GM04504 (cell line): ENCODE results near the gene IL36G.

Experiments
- DNase-seq: peaks from one replicate; pipeline ENCODE4 v3.0.0-alpha.2; 2012; ENCODE audit warnings: low read depth

Gene IL36G

DNA sequence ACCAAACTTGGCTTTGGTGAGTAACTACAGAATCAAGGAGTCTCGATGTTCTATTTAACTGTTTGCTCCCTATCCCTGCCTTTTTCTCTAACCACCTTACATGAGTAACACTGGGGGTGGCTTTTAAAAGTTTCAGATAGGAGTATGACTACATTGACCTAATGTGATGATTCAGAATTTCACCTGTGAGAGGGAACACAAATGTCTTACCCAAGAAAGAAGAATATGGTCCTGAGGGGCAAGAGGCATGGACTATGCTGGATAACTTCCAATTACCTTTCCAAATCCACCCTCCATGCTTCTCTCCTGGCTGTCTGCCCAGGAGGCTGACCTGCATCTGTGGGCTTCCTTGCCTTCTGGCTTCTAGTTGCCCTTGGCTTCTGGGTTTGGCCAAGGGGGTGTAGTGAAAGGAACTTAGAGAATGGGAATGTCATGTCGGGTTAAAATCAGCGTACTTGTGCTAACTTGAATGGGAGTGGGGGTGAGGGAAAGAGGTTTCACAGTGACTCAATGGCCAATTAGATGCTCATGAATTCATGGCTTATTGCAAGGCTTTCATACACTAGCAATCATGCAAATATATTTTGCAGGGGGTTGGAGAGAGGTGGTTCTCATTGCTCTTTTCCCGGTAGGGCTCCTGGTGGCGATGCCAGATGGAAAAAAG, 5.3 kb upstream of the IL36G start:
- DNase-seq = no peak

DNA sequence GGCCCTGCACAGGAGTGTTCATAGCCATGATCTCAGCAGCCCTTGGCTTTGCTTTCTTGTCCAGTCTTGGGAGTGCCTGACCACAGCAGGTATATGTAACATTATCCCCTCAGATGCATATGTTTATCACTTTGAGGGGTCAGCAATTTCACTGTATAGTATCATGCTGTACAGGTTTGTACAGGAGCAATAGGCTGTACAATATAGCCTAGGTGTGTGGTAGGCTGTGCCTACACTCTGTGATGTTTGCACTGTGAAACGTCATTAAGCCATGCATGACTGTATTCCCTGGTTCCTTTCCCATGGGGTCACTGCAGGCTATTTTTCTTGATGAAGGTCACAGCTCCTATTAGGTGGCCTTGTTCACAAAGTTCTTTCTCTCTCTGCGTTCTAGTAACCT, 4.7 kb upstream of the IL36G start:
- DNase-seq = no peak

DNA sequence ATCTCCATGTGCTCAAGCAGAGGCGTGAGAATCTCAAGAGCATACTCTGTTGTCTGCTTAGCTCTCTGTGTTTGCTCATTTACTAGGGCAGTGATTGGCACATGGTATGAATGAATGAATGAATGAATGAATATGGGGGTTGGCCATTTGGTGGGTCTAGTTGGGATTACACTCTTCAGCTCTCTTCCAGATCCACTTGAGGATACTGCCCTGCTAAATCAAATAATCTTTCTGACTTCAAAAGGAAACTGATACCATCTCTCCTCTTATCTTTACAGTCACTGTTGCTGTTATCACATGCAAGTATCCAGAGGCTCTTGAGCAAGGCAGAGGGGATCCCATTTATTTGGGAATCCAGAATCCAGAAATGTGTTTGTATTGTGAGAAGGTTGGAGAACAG, 1.9 kb downstream of the IL36G start:
- no peak for DNase-seq

DNA sequence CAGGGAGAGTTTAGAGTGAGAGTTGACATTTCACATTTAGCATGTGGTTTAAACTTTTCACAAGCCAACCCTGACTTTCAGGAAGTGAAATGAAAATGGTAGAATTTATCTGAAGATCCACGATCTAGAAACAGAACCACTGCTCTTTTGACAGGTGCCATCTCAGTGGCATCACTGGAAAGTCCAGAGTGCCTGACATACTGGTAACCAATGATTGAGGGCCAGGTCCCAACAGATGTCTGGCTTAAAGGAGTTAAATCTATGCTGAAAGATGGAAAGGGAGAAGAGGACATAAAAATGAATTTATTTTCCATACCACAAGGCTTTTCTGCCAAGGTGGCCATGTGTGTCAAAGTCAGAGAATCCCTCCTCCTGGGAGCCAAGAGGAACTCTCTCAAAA, 2.7 kb downstream of the IL36G start:
- no peak for DNase-seq

DNA sequence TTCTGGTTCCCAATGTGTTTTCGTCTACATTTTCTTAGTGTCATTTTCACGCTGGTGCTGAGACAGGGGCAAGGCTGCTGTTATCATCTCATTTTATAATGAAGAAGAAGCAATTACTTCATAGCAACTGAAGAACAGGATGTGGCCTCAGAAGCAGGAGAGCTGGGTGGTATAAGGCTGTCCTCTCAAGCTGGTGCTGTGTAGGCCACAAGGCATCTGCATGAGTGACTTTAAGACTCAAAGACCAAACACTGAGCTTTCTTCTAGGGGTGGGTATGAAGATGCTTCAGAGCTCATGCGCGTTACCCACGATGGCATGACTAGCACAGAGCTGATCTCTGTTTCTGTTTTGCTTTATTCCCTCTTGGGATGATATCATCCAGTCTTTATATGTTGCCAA, 7.3 kb downstream of the IL36G start:
- DNase-seq = no peak

DNA sequence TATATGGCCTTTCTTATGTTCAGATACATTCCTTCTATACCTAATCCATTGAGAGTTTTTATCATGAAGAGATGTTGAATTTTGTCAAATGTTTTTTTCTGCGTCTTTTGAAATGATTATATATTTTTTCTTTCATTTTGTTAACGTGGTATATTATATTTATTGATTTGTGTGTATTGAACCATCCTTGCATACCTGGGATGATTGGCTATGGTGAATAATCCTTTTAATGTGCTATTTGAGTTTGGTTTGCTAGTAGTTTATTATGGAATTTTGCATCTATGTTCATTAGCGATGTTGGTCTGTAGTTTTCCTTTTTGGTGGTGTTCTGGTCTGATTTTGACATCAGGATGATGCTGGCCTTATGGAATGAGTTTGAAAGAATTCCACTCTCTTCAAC, 11.8 kb downstream of the IL36G start:
- DNase-seq = no peak

DNA sequence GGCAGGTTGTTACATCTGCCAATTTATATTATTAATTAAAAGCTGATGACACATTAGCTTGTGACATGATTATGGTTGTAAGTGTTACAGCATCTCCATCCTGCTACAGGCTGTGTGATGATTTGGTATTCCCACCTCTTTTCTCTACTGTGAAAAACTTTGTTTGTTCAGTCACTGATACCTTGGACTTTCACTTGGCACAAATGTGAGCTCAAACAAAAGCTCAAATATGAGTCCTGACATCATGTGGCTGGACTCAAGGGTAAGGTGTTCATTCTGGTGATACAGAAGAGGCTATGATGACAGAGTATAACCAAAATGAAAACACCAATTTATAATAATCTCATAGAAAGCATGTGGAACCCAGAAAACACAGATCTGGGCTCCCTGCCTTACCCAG, 16.0 kb downstream of the IL36G start:
- no peak for DNase-seq

DNA sequence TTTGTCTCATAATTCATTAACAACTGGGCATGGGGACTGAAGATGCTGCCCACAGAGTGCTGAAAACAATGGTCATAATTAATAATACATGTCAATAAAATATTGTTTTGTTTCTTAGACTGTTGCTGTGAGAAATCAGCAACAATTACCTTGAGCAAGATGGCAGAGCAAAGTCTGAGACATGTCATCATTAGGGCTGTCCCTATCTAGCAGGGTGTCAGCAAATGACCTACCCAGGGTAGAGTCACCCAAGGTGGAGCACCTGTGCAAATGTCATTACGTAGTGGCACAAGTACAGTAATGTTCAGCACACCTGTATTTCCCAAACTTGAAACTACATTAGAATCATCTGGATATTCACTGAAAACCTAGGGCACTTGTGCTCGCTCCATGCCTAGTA, 16.8 kb downstream of the IL36G start:
- no peak for DNase-seq

DNA sequence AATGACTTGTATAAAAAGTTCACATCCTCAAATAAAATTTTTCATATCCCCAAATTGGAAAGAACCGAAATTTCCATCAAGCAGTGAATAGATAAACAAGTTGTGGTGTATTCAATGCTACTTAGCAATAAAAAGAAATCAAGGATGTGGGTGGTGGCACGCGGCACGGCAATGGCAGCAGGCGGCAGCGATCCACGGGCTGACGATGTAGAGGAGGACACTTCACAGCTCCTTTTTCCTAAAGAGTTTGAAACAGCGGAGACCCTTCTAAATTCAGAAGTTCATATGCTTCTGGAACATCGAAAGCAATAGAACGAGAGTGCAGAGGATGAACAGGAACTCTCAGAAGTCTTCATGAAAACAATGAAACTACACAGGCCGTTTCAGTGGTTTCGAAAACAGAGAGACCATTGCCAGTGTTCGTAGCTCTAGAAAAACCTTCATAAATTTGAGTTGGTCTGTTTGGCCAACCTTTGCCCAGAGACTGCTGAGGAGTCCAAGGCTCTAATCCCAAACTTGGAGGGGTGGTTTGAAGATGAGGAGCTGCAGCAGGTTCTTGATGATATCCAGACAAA, 17.6 kb downstream of the IL36G start:
- no peak for DNase-seq

DNA sequence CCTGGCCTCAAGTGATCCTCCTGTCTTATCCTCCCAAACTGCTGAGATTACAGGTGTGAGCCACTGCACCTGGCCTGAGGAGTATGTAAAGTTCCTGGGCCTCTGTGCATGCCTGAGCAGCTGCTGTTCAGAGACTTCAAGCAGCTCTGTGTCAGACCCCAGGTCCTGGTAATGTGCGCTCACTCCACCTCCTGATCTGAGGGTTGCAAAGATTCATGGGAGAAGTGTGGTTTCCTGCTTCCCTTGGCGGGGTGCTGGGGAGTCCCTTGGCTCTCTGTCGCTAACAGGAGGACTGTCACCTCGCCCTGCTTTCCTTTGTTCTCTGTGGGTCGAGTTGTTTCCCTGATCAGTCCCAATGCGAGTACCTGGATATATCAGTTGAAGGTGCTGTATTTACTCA, 18.8 kb downstream of the IL36G start:
- no peak for DNase-seq

DNA sequence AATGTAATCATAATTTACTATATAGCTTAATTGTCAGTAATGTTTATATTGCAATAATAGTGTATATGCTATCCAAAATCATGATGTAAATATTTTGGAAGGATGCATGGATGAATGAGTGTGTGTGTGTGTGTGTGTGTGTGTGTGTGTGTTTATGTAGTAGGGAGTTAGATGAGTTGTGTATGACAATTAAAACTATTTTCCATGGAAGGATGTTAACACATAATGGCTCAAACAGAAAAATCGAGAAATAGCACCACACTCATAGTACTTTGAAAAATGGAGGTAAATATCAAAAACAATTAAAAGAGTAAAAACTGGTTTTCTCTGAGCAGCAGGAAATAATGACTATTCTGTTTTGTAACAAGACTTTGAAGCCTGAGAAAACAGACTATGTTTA, 19.3 kb downstream of the IL36G start:
- DNase-seq = no peak

DNA sequence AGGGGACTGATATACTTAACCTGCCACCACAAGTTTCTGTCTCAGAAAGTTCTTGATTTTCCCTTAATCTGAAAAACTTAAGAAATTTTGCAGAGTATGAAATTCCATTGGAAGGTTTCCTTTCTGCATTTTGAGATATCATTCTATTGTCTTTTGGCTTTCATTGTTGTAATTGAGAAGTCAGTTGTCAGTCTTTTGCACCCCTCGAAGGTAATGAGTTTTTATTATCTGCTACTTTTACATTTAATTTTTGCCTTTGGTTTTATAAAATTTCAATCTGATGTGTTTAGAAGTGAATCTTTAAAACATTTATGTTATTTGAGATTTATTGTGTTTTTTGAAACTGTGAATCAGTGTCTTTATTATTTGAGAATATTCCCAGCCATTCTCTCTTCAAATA, 22.6 kb downstream of the IL36G start:
- no peak for DNase-seq

DNA sequence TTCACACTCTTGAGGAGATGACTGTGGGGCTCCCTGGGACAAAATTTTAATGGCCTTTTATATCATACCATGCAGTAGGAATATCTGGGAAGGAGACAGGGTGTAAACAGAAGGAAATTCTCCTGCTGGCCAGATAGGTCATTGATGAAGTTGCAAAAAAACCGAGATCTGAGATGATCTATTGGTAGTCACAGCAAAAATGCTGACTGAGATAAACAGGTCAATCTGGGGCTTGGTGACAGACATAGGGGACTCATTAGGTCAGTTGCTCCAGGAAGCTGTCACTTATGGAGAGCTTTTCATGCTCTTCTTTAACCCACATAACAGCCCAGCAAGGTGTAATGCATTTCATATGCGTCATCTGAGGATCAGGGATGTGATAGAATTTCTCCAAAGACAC, 24.9 kb downstream of the IL36G start:
- DNase-seq = no peak

DNA sequence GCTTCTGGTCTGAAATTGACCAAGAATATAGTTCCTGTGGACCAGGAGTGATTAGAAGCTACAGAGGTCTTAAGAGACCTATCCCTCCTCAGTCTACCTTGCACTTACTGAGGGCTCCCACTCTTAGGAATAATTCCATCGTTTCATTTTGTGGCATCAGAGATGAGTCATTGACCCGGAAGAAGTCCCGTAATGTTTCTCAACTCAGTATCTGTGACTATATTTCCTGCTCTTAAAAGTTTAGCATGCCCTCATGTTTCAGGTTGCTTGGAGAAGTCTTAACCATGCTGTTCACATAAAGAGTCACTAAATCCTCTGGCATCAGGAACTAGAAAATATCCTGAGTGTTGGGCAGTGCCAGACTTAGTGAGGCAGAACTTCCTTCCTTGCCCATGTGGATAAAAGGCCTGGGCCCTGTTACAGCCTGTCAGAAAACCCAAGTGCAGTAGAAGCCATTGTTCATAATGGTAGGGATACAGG, 27.3 kb downstream of the IL36G start, which contains the start of gene IL36A:
Gene IL36A (plus strand): TSS at position 430 of the 480 bp plus-strand sequence. CDS start 413 bp downstream, outside the sequence.
- no peak for DNase-seq

DNA sequence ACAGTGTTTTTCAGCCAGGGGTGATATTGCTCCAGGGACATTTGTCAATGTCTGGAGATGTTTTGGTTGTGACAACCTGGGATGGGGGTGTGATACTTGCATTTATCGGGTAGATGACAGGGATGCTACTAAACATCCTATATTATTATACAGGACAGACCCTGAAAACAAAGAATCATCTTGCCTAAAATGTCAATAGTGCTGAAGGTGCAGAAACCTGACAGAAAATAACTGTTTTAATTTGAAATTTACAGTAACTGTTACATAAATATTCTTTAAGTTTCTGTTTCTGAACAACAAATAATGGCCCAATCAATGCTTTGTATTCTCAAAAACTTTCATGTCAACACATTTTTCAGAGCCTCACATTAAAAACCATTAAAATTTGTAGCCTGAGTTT, 29.4 kb downstream of the IL36G start:
- DNase-seq = no peak

DNA sequence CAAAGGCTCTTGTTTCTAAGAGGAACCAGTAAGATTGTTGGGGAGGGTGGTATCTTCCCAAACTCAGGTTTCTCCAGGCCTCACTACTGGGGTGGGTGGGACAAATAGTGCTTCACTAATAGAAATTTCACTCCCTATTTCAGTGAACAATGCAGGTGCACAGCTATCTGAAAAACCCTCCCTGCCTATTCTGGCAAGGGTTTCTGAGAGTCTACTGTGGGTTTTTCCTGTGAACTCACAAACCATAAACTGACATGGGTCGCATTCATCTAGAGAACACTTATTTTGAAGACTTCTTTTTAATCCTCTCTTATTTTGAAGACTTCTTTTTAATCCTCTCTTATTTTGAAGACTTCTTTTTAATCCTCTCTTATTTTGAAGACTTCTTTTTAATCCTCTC, 31.8 kb downstream of the IL36G start:
- no peak for DNase-seq

DNA sequence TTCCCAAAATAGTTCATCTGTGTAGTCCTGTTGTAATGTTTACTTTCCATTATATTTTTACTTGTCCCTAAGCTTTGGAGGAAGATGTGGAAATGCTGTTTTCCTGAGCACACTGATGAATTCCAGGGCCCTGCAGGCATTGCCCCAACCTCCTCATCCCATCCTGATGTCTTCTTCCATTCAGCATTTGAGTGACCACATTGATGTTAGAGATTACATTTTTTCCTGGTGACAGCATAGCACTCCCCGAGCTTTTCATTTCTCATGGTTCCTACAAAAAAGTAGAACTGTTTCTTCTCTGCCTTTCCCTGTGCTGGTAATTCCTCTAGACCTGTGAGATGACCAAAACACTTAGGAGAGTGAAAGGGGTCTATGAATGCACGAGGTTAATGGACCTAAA, 32.3 kb downstream of the IL36G start:
- no peak for DNase-seq

DNA sequence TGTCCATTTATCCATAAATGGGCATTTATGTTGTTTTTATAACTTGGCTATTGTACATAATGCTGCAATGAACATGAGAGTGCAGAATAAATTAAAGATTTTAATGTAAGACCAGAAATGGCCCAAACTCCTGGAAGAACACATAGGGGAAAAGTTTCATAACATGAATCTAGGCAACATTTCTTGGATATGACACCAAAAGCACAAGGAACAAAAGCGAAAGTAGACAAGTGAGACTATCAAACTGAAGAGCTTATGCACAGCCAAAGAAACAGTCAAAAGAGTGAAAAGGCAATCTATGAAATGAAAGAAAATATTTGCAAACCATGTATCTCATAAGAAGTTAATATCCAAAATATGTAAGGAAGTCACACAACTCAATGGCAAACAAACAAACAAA, 33.3 kb downstream of the IL36G start:
- DNase-seq = no peak

DNA sequence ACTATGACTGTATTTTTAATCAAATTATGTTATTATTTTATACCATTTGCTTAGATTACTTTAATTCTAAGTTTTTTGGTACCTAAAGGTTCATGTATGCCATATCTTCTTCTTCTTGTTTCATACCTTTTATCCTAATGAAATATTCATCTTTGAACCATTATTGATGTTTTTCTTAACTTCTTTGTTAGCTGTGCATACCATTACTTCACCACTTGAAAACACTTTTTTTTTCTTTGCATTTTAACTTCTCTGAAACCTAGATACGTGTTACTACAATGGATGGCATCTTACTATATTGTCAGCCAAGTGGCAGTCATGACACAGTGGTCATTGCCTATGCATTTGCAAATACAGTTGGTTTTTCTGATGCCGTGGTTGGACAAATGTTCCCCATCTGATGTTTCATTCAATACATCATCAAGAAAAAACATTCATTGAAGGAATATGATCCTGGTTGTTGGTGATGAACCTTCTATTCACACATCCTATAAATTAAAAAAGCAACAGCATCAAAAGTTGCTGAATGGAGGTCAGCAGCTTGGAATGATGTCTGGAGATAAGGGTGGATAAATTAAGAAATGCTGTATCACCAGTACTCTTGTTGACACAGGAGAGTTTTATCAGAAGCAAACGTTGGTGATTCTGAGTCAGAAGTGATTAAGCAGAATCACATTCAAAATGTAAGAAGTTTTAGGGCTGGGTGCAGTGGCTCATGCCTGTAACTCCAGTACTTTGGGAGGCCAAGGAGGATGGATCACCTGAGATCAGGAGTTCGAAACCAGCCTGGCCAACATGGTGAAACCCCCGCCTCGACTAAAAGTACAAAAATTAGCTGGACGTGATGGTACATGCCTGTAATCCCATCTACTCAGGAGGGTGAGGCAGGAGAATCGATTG, 34.9 kb downstream of the IL36G start:
- DNase-seq = no peak

DNA sequence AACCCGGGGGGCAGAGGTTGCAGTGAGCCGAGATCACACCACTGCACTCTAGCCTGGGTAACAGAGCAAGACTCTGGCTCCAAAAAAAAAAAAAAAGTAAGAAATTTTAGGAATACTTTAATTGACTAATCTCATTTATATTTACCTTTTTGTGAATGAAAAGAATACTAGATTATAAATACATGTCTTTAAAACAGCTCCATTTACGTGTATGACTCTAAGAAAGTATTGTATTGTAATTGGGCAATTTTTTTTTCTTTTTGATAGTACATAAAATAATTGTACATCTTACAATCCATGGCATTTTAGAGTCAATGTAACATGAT, 35.5 kb downstream of the IL36G start:
- no peak for DNase-seq

DNA sequence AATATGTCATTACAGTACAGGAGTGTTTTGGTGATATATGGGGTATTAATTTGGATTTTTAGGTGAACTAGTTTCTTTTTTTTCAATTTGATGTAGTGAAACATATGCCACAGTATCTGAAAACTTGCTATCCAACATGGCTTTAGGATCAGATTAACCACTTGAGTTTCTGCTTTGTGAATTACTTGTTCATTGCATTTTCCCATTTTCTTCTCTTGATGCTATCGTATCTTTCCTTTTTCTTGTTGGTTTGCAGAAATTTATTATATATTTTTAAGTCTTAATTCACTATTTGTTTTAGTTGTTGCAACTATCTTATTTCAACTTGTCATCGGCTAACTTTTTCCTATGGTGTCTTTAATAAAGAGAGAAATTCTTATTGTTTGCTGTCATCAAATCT, 36.3 kb downstream of the IL36G start:
- DNase-seq = no peak

DNA sequence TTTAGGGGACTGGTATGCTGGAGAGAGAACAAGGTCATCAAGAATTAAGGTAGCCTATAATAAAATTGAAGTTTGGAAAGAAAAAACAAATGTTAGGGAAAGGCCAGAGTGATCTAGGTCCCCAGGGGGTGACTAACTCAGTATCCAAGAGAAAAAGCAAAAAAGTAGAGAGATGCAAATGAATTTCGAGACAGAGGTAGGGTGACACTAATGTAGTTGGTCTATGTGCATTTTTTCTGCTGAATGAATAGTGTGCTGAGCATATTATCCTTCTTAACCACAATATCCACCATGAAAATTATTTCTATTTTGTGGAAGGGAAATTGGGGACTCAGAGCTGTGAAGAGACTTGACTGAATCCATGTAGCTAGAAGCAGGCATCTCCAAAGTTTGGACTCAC, 37.2 kb downstream of the IL36G start:
- DNase-seq = no peak

DNA sequence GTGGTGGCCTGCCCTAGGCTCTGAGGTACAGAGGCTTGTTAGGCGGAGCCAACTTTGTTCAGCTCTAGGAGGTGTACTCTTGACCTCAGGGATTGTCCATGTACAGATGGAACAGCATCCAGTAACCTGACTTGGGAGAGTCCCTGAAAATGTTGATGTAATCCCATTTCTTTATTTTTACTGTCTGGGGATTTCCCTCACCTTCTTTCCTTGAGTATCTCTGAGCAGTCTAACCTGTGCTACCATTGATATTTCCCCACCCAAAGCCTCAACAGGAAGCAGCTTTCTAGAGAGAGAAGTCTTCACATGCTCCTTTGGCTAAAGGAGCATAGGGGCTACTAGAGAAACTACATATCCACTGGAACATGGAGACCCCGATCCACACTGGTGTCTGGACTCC, 37.8 kb downstream of the IL36G start:
- DNase-seq = no peak
